GM12874 (cell line): ENCODE results near the gene PHF2.

Source experiments
- TF ChIP-seq, protein P1 (sequence below): IDR thresholded peaks from 2 replicates; pipeline ENCODE4 v1.5.1; 2011; ENCODE audit warnings: low read depth, mild to moderate bottlenecking, control low read depth, low read length, moderate library complexity; ENCODE audit not compliant: insufficient read depth

The PHF2 gene

DNA sequence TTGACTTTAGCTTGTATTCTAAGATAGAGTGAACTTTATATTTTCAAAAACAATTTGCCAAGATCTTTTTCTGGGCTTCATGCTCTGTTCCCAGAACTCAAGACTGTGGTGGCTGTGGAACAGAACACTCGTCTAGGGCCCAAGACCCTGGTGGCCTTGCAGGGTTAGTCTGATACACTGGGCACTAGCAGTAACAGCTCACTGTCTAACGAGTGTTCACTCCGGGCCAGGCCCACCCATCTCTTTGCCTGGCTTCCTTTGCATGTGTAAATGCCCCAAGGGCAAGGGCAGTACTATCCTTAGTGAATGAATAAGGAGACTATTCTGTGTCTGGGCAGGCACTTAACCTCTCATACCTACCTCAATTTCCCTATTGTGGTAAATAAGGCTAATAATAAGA, 47.4 kb downstream of the PHF2 start:
- TF ChIP-seq, protein P1, sequence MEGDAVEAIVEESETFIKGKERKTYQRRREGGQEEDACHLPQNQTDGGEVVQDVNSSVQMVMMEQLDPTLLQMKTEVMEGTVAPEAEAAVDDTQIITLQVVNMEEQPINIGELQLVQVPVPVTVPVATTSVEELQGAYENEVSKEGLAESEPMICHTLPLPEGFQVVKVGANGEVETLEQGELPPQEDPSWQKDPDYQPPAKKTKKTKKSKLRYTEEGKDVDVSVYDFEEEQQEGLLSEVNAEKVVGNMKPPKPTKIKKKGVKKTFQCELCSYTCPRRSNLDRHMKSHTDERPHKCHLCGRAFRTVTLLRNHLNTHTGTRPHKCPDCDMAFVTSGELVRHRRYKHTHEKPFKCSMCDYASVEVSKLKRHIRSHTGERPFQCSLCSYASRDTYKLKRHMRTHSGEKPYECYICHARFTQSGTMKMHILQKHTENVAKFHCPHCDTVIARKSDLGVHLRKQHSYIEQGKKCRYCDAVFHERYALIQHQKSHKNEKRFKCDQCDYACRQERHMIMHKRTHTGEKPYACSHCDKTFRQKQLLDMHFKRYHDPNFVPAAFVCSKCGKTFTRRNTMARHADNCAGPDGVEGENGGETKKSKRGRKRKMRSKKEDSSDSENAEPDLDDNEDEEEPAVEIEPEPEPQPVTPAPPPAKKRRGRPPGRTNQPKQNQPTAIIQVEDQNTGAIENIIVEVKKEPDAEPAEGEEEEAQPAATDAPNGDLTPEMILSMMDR: no peak

DNA sequence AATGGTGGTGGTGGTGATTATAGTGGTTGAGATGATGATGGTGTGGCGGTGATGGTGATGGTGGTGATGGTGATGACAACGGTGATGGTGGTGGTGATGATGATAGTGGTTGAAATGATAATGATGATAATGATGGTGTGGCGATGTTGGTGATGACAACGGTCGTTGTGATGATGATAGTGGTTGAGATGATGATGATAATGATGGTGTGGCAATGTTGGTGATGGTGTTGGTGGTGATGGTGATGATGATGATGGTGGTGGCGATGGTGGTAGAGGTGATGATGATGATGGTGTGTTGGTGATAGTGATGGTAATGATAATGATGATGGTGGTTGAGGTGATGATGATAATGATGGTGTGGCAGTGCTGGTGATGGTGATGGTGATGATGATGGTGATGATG, 48.0 kb downstream of the PHF2 start:
- TF ChIP-seq, protein P1: no peak

DNA sequence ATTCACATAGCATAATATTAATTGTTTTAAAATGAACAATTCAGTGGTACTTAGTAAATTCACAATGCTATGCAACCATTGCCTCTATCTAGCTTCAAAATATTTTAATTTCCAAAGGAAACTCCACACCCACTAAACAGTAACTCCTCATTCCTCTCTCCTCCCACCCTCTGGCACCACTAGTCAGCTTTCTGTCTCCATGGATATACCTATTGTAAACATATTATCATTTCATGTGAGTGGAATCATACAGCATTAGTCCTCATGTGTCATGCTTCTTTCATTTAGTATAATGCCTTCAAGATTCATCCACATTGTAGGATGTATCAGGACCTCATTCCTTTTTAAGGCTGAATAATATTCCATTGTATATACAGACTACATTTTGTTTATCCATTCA, 48.6 kb downstream of the PHF2 start:
- TF ChIP-seq, protein P1: no peak

DNA sequence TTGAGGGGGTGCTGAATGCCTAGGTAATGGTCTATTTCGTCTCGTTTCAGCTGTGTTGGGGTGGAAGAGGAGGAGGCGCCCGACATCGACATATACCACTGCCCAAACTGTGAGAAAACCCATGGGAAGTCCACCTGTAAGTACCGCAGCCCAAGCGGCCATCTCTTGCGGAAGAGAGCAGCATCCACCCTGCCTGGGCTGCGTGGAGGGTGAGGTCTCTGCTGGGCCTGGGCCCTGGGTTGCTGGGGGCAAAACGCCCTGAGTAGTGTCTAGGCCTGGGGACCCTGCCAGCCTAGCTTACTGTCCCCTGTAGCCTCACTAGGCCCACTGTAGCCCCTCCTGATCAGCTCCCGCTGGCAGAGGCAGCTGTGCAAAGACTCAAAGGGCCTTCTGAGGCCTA, 53.5 kb downstream of the PHF2 start:
- TF ChIP-seq, protein P1: no peak

DNA sequence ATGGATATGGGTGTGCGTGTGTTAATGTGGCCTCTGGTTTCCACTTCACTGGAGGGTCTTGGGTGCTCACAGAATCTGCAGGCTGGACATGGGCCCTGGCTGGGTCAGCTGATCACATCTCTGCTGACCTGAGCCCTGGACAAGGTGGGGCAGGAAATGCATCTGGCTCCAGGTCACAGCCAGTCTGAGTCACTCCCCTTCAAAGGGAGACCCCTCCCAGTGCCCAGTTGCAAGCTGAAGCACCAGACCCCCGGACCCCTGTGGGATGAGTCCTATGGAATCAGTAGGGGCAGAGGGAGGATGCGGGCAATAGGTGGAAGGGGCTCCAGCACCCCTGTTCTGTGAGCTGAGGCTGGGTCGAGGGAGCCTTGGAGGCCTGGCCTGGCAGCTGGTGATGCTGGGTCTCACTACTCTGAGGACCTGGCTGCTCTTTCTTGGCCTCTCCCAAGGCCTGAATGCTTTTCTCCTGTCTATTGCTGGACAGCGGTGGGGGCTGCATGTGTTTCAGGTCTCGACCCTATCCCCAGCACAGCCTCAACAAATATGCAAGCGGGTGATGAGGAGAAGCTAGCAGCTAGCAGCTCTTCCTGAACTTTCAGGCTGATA, 54.5 kb downstream of the PHF2 start:
- TF ChIP-seq, protein P1: no peak

DNA sequence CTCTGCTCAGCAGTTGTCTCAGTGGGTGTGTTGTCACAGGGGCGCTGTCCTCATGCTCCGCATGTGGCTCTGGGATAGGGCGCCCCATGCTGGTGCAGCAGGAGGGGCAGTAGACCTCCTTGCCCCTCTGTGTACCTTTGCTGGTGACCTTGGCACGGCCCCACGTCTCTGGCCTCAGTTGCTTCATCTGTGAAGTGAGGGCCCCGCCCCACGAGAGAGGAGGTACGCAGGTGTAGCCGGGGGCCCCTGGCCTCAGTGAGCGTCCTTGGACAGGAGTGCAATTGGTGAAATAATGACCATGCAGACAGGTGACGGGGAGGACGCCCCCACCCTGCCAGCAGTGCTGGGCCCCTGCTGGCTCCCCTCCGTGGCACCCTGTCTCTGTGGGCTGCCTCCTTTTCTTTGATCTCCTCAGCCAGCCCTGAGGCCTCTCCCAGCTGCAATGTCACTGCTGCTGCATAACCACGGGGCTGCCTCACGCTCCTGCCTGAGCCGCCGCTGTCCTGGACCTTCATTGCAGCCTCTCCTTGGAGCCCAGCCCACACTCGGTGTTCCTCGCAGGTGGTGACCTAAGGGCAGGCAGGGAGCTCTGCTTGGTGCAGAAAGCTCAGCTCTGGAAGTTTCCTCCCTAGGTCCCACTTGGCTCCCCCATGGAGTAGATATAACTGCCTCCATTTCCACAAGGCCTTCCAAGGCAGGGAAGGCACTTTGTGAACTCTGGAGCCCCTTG, 57.3 kb downstream of the PHF2 start:
- TF ChIP-seq, protein P1: no peak

DNA sequence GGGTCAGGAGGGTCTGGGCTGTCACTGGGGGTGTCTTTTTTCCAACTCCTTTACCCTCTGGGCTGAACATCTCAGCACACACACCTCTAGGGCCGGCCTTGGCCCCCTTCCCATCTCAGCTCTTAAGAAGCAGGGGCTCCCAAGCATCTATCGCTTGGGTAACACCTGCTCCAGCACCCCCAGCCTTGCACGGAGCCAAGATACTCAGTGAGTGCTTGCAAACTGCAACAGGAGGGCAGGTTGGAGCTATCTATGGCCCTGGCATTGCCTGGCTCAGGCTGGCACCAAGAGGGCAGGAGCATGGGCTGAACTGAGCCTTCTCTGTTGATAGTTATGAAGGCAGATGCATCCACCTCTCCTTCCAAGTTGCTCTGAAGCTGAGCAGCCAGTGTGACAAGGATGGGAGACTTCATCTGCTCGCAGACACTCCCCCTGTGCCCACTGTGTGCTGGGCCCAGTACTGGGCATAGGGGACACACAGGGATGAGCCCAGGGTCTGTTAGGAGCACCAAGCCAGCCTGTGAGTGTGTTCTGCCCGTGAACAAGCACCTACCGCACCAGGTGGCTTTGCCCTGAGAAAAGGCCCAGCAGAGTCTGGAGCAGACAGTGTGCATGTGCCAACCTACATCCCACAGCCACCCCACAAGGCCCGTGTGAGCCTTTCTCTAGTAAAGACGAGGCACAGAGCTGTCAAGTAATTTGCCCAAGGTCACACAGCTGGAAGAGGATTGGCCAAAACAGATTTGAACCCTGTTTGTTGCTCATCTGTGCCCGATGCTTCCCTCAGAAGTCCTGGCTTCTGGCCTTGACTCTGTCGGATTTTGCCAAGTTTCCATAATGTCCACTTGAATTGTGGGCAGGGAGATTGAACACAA, 58.2 kb downstream of the PHF2 start:
- TF ChIP-seq, protein P1: no peak
